Measurements from ENCODE around the gene TCF7L2. TPM values are rescaled to one million over a fixed set of nuclear protein-coding genes. Genes with fewer than 3 reads are reported as not detected.

Gene TCF7L2
- total and polyA plus RNA-seq, 9 donors = 21.1 to 41.7 (median 34.5) TPM

DNA sequence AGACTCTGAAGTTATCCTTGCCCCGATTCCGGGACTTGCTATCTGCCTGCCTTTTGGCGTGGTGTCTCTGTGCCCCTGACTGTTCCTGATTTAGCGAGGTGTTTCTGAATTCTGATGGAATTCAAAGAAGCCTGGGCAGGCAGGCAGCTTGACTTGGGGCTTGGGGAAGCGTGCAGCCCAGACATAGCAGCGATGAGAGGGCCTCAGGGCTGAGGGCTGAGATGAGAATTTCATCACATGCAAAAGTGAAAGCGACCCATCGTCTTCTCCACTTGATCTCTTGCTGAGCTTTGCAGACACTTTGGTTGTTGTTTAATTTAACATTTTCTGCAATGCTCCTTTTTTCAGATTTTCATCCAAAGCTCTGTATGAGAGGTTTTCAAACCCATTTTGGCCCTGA lies 57.8 kb downstream of the TCF7L2 start:
- Histone ChIP-seq H3K9me3 (no peaks in the 10 kb centered on the region), H3K36me3 (no peaks in the 10 kb centered on the region), H3K4me3 (no peak overlapping the region), H3K27ac (no peak overlapping the region), H3K27me3 (no peaks in the 10 kb centered on the region), H3K4me1 (ENCODE audit: insufficient read depth) (peaks cover 34% of the 10 kb centered on the region)
- WGBS, 3 donors = 52 to 67% (median 64%) methylated on average over 8 of the region's 8 CpGs
- TF ChIP-seq, protein P1, sequence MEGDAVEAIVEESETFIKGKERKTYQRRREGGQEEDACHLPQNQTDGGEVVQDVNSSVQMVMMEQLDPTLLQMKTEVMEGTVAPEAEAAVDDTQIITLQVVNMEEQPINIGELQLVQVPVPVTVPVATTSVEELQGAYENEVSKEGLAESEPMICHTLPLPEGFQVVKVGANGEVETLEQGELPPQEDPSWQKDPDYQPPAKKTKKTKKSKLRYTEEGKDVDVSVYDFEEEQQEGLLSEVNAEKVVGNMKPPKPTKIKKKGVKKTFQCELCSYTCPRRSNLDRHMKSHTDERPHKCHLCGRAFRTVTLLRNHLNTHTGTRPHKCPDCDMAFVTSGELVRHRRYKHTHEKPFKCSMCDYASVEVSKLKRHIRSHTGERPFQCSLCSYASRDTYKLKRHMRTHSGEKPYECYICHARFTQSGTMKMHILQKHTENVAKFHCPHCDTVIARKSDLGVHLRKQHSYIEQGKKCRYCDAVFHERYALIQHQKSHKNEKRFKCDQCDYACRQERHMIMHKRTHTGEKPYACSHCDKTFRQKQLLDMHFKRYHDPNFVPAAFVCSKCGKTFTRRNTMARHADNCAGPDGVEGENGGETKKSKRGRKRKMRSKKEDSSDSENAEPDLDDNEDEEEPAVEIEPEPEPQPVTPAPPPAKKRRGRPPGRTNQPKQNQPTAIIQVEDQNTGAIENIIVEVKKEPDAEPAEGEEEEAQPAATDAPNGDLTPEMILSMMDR (IDR thresholded peaks at IDR 0.05) = no peak
- TF ChIP-seq POLR2A (IDR thresholded peaks at IDR 0.05) (no peak), EP300 (IDR thresholded peaks at IDR 0.05) (no peak)
- no peak for DNase-seq
- intact Hi-C loops (cut with DNase I) = no loop called here

DNA sequence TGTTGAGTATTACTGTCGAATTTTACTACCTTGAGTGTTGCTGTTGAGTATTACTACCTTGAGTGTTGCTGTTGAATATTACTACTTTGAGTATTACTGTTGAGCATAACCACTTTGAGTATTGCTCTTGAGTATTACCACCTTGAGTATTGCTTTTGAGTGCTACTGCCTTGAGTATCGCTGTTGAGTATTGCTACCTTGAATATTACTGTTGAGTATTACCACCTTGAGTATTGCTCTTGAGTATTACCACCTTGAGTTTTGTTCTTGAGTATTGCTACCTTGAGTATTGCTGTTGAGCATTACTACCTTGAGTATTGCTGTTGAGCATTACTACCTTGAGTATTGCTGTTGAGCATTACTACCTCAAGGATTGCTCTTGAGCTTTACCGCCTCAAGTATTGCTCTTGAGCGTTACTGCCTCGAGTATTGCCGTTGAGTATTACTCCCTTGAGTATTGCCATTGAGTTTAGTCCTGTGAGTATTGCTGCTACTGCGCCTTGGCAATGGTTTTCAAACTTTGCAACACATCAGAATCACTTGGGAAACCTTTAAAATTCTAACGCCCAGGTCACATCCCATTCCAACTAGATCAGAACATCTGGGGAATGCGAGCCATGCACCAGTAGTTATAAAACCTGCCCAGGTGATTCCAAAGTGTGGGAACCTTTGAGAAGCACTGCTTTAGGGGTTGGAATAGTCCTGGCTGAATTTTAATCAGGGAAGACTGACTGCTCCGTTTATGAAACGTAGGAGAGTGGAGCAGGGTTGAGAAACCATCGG lies 61.7 kb downstream of the TCF7L2 start:
- no peaks in the 10 kb centered on the region for H3K36me3 ChIP-seq
- H3K9me3 ChIP-seq = no peaks in the 10 kb centered on the region
- DNase-seq = no peak
- TF ChIP-seq, protein P1 (IDR thresholded peaks at IDR 0.05) = no peak
- no peak for TF ChIP-seq POLR2A (IDR thresholded peaks at IDR 0.05)
- TF ChIP-seq EP300 (IDR thresholded peaks at IDR 0.05) = no peak
- H3K27ac ChIP-seq = no peak overlapping the region
- H3K4me1 ChIP-seq (ENCODE audit: insufficient read depth) = peaks cover 24% of the 10 kb centered on the region
- no peaks in the 10 kb centered on the region for H3K27me3 ChIP-seq
- intact Hi-C loops (cut with DNase I) = no loop called here
- WGBS, 3 donors = 90 to 96% (median 94%) methylated on average over 12 of the region's 12 CpGs
- H3K4me3 ChIP-seq = no peak overlapping the region

DNA sequence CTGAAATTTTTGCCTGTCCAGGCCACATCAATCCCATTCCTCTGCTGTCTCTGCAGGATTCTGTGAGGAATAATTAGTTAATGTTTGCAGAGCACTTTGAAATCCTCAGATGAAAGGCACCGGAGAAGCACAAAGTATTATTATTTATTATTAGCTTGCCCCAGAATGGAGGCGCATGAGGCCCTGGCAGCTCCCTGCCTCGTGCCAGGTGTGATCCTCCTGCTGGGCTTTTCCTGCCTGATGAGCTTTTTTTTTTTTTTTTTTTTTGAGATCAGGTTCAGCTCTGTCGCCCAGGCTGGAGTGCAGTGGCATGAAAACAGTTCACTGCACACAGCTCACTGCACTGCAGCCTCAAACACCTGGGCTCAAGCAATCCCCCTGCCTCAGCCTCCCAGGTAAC lies 65.2 kb downstream of the TCF7L2 start:
- intact Hi-C loops (cut with DNase I) = no loop called here
- TF ChIP-seq, protein P1 (IDR thresholded peaks at IDR 0.05) = no peak
- TF ChIP-seq POLR2A (IDR thresholded peaks at IDR 0.05) = no peak
- Histone ChIP-seq H3K36me3 (no peaks in the 10 kb centered on the region), H3K4me3 (no peak overlapping the region), H3K27me3 (no peaks in the 10 kb centered on the region), H3K27ac (no peak overlapping the region), H3K4me1 (ENCODE audit: insufficient read depth) (peaks cover 21% of the 10 kb centered on the region), H3K9me3 (no peaks in the 10 kb centered on the region)
- no peak for DNase-seq
- WGBS, 3 donors = 81 to 85% (median 84%) methylated on average over 4 of the region's 4 CpGs

DNA sequence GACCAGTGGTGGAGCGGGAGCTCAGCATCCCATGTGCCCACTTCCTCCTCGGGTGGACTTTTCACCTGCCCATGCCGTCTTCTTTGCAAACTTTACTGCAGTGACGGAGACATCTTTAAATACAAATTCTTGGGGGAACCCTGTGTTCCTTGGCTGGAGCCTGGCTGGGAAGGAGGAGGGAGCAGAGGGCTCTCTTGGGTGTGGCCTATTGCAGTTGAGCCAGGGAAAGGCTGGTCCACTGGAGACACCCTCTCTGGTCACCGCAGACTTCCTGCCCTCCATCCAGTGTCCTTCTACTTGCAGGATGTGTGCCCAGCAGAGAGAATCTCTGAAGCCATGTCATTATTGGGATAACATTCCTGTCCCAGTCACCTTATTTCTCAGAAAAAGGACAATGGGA lies 67.3 kb downstream of the TCF7L2 start:
- Histone ChIP-seq H3K27me3 (no peaks in the 10 kb centered on the region), H3K36me3 (no peaks in the 10 kb centered on the region), H3K4me3 (no peak overlapping the region), H3K27ac (no peak overlapping the region), H3K9me3 (no peaks in the 10 kb centered on the region), H3K4me1 (ENCODE audit: insufficient read depth) (peaks cover 24% of the 10 kb centered on the region)
- DNase-seq = no peak
- 68 to 88% (median 73%) methylated on average over 5 of the region's 5 CpGs for WGBS, 3 donors
- TF ChIP-seq EP300 (IDR thresholded peaks at IDR 0.05) (no peak), POLR2A (IDR thresholded peaks at IDR 0.05) (no peak)
- intact Hi-C loops (cut with DNase I) = no loop called here

DNA sequence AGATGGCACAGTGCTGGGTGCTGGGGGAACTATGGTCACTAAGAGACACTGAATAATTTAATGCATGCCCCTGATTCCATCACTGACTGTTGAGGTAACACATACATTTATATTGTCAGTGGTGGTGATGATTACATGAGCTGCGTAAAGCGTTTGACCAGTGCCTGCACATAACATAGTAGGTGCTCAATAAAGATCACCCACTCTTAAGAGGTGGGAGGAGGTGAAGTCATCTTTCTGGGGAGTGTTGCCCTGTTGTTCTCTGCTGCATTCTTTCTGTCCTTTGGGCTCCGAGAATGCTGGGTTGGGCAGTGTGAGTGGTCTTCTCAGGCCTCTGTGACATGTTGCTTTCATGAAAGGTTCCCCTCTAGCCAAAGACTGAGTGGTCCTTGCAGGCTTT lies 68.0 kb downstream of the TCF7L2 start:
- no peaks in the 10 kb centered on the region for H3K36me3 ChIP-seq
- no peak for DNase-seq
- no peaks in the 10 kb centered on the region for H3K9me3 ChIP-seq
- no peaks in the 10 kb centered on the region for H3K27me3 ChIP-seq
- no peak for TF ChIP-seq POLR2A (IDR thresholded peaks at IDR 0.05)
- TF ChIP-seq, protein P1 (IDR thresholded peaks at IDR 0.05) = no peak
- TF ChIP-seq EP300 (IDR thresholded peaks at IDR 0.05) = no peak
- intact Hi-C loops (cut with DNase I) = no loop called here
- peaks cover 26% of the 10 kb centered on the region for H3K4me1 ChIP-seq (ENCODE audit: insufficient read depth)
- no peak overlapping the region for H3K4me3 ChIP-seq
- WGBS, 3 donors = 88 to 94% (median 93%) methylated on average over 3 of the region's 3 CpGs
- no peak overlapping the region for H3K27ac ChIP-seq

Measured in ovary (tissue), 9 donors.